ENCODE data around the gene CMTM1. TPM values are rescaled to one million over a fixed set of nuclear protein-coding genes. Genes with fewer than 3 reads are reported as not detected.

Gene CMTM1
- total and polyA plus RNA-seq, 4 donors, result 1.7 to 7.3 (median 2.6) TPM; not detected in 1

DNA sequence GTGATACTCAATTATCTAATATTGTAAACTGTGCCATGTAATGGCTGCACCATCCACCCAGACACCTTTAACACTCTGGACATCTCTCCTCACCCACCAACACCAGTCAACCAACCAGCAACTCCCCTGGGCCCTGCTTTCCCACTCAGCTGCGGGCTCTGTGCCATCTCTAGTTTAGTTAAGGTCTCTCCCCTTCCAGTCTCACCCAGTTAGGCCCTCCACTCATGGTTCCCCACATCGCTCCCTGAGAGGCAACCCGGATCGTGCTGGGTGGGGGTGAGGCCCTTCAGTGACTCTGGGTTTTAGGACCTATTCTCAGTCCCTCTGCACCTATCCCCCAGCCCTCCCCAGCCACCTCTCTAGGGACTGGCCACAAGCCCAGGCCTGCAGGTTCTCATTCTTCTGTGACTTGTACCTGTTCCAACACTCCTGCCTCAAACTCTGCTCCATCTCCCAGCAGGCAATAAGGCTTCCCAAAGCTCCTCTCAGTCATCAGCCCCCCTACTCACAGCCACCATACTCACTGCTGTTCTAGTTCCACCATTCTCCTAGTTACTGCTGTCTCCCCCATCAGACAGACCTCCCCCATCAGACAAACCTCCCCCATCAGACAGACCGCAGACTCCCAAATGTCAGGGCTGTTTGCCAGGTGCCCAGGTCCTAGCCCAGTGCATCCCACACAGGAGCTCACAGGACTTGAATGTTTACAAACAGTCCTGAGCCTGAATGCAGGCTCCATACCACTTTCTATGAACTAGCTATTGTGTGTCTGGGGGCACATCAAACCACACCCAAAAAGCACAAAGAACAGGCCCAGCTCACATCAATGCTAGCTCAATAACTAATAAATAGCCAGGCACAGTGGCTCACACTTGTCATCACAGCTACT lies 18.9 kb upstream of the CMTM1 start:
- no peaks in the 10 kb centered on the region for H3K36me3 ChIP-seq (ENCODE audit: control insufficient read depth in 1 of 2, insufficient read depth in 2 of 2, low read length in 1 of 2)
- H3K4me3 ChIP-seq (ENCODE audit: low read length in 2 of 2), result no peak overlapping the region
- WGBS, 2 donors, result 82 to 92% methylated on average over 5 of the region's 5 CpGs
- intact Hi-C loops (cut with DNase I), result no loop called here
- peaks cover 0 to 3% of the 10 kb centered on the region in 2 donors for H3K4me1 ChIP-seq (ENCODE audit: control insufficient read depth in 1 of 2, insufficient read depth in 2 of 2, low read length in 2 of 2)
- no peak overlapping the region for H3K27ac ChIP-seq (ENCODE audit: low read depth in 1 of 2, low read length in 2 of 2)
- ATAC-seq (ENCODE audit: low FRiP score), result no peak
- no peaks in the 10 kb centered on the region for H3K9me3 ChIP-seq (ENCODE audit: control insufficient read depth, low read length)
- no peaks in the 10 kb centered on the region for H3K27me3 ChIP-seq (ENCODE audit: control insufficient read depth in 1 of 2, insufficient read depth in 2 of 2, low read length in 1 of 2)
- no peak for DNase-seq

DNA sequence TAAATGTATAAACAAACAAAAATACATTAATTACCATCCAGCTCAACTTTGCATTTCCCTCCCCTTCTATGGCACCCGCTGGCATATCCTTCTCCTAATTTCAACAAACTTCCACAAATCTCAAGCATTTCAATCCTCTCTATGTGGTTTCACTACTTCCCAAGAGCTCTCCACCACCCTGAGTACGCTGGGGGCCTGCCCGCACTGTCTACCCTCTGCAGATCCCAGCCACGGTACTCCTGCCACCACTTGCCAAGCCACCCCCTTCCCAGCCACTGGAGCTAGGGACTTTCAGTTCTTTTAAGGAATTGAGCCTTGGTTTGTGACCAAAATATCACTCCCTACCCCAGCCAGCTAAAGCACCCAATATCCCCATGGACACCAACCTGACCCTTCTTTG lies 18.2 kb upstream of the CMTM1 start:
- Histone ChIP-seq H3K9me3 (ENCODE audit: control insufficient read depth, low read length) (no peaks in the 10 kb centered on the region), H3K27me3 (ENCODE audit: control insufficient read depth in 1 of 2, insufficient read depth in 2 of 2, low read length in 1 of 2) (no peaks in the 10 kb centered on the region), H3K36me3 (ENCODE audit: control insufficient read depth in 1 of 2, insufficient read depth in 2 of 2, low read length in 1 of 2) (no peaks in the 10 kb centered on the region), H3K4me1 (ENCODE audit: control insufficient read depth in 1 of 2, insufficient read depth in 2 of 2, low read length in 2 of 2) (peaks cover 0 to 3% of the 10 kb centered on the region in 2 donors), H3K4me3 (ENCODE audit: low read length in 2 of 2) (no peak overlapping the region), H3K27ac (ENCODE audit: low read depth in 1 of 2, low read length in 2 of 2) (no peak overlapping the region)
- no peak for ATAC-seq (ENCODE audit: low FRiP score)
- DNase-seq, result no peak
- WGBS, 2 donors, result 67 to 70% methylated on average over 4 of the region's 4 CpGs
- intact Hi-C loops (cut with DNase I), result no loop called here

DNA sequence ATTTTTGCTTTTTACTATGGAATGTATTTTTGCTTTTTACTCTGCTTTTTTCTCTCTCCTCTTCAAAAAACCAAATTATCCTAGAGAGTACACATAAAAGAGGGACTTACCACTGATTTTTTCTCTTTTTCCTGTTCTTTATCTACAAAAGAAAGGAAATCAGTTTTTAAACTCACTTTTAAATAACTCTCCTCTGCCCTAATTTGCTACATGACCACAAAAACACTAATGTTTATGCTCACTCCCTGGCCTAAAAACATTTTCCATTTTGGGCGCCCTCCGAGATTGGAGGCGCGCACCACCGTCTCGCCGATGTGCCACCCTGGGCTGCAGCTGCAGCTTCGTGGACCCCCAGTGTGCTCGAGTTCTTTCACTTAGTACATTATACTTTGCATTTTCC lies 17.4 kb upstream of the CMTM1 start:
- H3K4me1 ChIP-seq (ENCODE audit: control insufficient read depth in 1 of 2, insufficient read depth in 2 of 2, low read length in 2 of 2), result peaks cover 0 to 3% of the 10 kb centered on the region in 2 donors
- H3K4me3 ChIP-seq (ENCODE audit: low read length in 2 of 2), result peak overlapping the region; percentile 67 to 90
- intact Hi-C loops (cut with DNase I), result no loop called here
- peak overlapping the region; percentile 53 to 95 for H3K27ac ChIP-seq (ENCODE audit: low read depth in 1 of 2, low read length in 2 of 2)
- H3K9me3 ChIP-seq (ENCODE audit: control insufficient read depth, low read length), result no peaks in the 10 kb centered on the region
- no peaks in the 10 kb centered on the region for H3K27me3 ChIP-seq (ENCODE audit: control insufficient read depth in 1 of 2, insufficient read depth in 2 of 2, low read length in 1 of 2)
- no peaks in the 10 kb centered on the region for H3K36me3 ChIP-seq (ENCODE audit: control insufficient read depth in 1 of 2, insufficient read depth in 2 of 2, low read length in 1 of 2)
- DNase-seq (no peak), ATAC-seq (ENCODE audit: low FRiP score) (no peak)
- 17 to 18% methylated on average over 9 of the region's 9 CpGs for WGBS, 2 donors

DNA sequence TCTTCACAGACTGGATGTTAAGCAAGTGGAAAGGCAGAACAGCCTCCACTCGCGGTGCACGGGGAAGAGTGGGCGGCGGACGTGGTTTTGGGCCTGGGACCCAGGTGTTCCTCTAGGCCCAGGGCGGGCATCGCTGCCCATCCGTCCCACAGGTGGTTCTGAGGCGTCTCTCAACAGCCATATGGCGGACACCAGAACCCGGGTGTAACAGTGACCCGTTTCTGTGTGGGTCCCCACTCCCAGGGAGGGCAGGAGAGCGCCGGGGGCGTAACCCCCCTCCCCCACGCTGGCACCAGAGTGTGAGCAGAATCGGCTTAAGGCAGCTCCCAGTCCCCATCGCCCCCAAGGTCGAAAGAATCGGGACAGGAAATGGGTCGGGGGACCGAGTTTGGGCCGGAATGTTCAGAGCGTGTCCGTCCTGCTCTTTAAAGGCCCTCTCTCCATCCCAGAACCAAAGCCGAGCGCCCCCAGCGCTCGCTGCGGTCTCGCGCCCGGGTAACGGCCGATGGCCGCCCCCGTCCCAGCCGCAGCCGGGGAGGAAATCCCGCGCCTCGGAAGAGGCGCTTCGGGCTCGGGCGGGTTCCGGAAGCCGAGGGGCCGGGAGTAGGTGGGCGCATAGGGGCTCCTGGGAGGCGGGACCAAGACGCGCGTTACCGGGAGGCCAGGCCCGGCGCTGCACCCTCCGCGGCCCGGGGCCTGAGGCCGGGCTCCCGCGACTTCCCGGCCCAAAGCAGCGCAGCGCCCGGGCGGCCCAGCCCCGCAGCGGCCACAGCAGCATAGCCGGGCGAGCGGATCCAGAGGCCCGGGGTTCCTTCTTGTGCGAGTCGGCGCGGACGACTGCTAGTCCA lies 16.7 kb upstream of the CMTM1 start, which contains the start of gene TK2:
Gene TK2 (minus strand): TSS at position 839 of the 848 bp plus-strand sequence. CDS start 61 bp downstream, at position 778.
- whole genome bisulfite sequencing, 2 donors, result 1% methylated on average over 72 to 80 of the region's 80 CpGs
- intact Hi-C loops (cut with DNase I), result loop anchor here in 1 of 2 donors (5.0 kb wide), 2 partner anchors 32 to 67 kb away; no protein-coding TSS in a partner anchor

DNA sequence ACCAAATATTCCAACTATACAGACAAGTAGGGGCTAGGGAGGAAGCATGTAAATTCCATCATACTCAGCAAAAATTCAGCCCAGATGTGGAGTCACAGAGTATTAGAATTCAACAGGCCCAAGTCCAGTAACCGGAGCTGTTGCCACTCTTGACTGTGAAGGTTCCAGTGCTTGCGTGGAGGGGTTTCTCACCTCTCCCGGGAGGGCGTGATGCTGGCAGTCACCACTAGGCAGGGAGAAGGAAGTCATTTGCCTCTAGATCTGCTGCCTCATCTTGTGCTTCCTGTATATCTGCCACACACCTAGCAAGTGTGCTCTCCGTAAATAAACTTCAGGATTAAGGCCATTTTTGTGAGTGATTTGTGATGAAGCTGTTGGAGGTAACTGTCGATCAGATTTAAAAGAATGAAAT lies 14.9 kb upstream of the CMTM1 start:
- intact Hi-C loops (cut with DNase I), result loop anchor here in 1 of 2 donors (5.0 kb wide), 2 partner anchors 34 to 69 kb away; no protein-coding TSS in a partner anchor
- Histone ChIP-seq H3K36me3 (ENCODE audit: control insufficient read depth in 1 of 2, insufficient read depth in 2 of 2, low read length in 1 of 2) (no peaks in the 10 kb centered on the region), H3K27ac (ENCODE audit: low read depth in 1 of 2, low read length in 2 of 2) (no peak overlapping the region), H3K27me3 (ENCODE audit: control insufficient read depth in 1 of 2, insufficient read depth in 2 of 2, low read length in 1 of 2) (no peaks in the 10 kb centered on the region), H3K4me1 (ENCODE audit: control insufficient read depth in 1 of 2, insufficient read depth in 2 of 2, low read length in 2 of 2) (peaks cover 3 to 5% of the 10 kb centered on the region in 2 donors), H3K9me3 (ENCODE audit: control insufficient read depth, low read length) (no peaks in the 10 kb centered on the region), H3K4me3 (ENCODE audit: low read length in 2 of 2) (no peak overlapping the region)
- WGBS, 2 donors, result 67 to 70% methylated on average over 6 of the region's 6 CpGs
- ATAC-seq (ENCODE audit: low FRiP score) (no peak), DNase-seq (no peak)

More for the DNA sequence above, 16.7 kb upstream of the CMTM1 start, which contains the start of gene TK2:
- ATAC-seq (ENCODE audit: low FRiP score) (peak; percentile 79), DNase-seq (peak; percentile 78 to 89)
- no peaks in the 10 kb centered on the region for H3K27me3 ChIP-seq (ENCODE audit: control insufficient read depth in 1 of 2, insufficient read depth in 2 of 2, low read length in 1 of 2)
- H3K4me1 ChIP-seq (ENCODE audit: control insufficient read depth in 1 of 2, insufficient read depth in 2 of 2, low read length in 2 of 2), result peaks cover 1 to 3% of the 10 kb centered on the region in 2 donors
- peak within 1 kb of the TSS; percentile 67 to 90 for H3K4me3 ChIP-seq (ENCODE audit: low read length in 2 of 2)
- H3K36me3 ChIP-seq (ENCODE audit: control insufficient read depth in 1 of 2, insufficient read depth in 2 of 2, low read length in 1 of 2), result no peaks in the 10 kb centered on the region
- H3K9me3 ChIP-seq (ENCODE audit: control insufficient read depth, low read length), result no peaks in the 10 kb centered on the region
- H3K27ac ChIP-seq (ENCODE audit: low read depth in 1 of 2, low read length in 2 of 2), result peak within 1 kb of the TSS; percentile 53 to 95

DNA sequence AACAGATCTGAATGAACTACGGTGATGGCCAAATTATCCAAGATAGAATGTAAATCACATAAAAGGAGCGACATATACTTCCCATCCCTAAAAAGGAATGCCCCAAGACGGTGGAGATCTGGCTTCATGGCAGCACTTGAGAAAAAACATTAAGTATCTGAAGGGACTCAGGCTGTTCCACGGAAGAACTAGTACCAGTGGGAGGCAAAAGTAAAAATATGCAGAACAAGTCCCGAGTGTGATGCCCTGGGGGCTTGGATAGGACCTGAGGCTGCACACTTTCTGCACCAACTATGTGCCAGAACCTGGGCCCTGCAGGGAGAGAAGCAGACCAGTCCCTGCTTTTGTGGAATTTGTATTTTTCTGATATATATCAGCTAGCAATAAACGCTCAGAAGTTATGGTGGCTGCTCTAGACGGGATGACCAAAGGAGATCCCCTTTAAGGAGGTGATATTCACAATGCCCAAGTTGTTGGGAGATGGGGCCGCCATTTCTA lies 14.4 kb upstream of the CMTM1 start:
- Histone ChIP-seq H3K27me3 (ENCODE audit: control insufficient read depth in 1 of 2, insufficient read depth in 2 of 2, low read length in 1 of 2) (no peaks in the 10 kb centered on the region), H3K27ac (ENCODE audit: low read depth in 1 of 2, low read length in 2 of 2) (peak overlapping the region in 1 of 2 donors; percentile 92), H3K36me3 (ENCODE audit: control insufficient read depth in 1 of 2, insufficient read depth in 2 of 2, low read length in 1 of 2) (no peaks in the 10 kb centered on the region), H3K4me1 (ENCODE audit: control insufficient read depth in 1 of 2, insufficient read depth in 2 of 2, low read length in 2 of 2) (peaks cover 3 to 5% of the 10 kb centered on the region in 2 donors), H3K4me3 (ENCODE audit: low read length in 2 of 2) (peak overlapping the region; percentile 49 to 56), H3K9me3 (ENCODE audit: control insufficient read depth, low read length) (no peaks in the 10 kb centered on the region)
- 34 to 38% methylated on average over 8 of the region's 8 CpGs for WGBS, 2 donors
- no peak for ATAC-seq (ENCODE audit: low FRiP score)
- intact Hi-C loops (cut with DNase I), result loop anchor here in 1 of 2 donors (1.0 to 5.0 kb wide), 3 partner anchors 35 to 70 kb away; partner anchors contain the start of gene CMTM3
- DNase-seq, result no peak

DNA sequence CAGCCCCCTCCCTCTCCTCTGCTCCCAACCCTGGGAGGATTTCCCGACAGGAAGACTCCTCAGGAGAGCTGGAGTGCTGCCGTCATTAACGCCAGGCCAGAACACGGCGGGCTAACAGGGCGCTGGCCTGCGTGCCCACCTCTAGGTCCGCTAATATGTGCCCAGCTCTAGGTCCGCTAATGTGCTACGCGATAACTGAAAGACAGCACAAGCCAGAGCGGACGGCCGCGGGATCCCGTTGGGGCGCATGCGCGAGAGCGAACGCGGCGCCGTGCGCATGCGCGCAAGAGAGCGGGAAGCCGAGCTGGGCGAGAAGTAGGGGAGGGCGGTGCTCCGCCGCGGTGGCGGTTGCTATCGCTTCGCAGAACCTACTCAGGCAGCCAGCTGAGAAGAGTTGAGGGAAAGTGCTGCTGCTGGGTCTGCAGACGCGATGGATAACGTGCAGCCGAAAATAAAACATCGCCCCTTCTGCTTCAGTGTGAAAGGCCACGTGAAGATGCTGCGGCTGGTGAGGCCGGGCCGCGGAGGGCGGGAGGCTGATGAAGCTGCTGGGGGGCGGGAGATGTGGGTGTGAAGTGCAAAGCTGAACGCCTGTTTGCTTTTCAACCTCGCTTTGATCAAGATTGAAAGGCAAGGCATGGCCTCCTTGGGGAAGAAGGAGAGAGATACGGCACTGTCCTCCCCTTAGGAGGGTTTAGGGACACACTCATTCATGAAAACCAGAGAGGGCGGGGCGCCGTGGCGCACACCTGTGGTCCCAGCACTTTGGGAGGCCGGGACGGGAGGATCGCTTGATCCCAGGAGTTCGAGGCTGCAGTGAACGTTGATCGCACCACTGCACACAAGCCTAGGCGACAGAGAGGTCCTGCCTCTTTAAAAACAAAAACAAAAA lies 13.7 kb upstream of the CMTM1 start, which contains the start of gene CKLF:
Gene CKLF (plus strand): TSS at position 291 of the 892 bp plus-strand sequence. CDS start 140 bp downstream, at position 431.
- H3K36me3 ChIP-seq (ENCODE audit: control insufficient read depth in 1 of 2, insufficient read depth in 2 of 2, low read length in 1 of 2), result no peaks in the 10 kb centered on the region
- peak within 1 kb of the TSS in 1 of 2 donors; percentile 92 for H3K27ac ChIP-seq (ENCODE audit: low read depth in 1 of 2, low read length in 2 of 2)
- WGBS, 2 donors, result 7 to 8% methylated on average over 63 of the region's 63 CpGs
- H3K4me1 ChIP-seq (ENCODE audit: control insufficient read depth in 1 of 2, insufficient read depth in 2 of 2, low read length in 2 of 2), result peaks cover 3 to 5% of the 10 kb centered on the region in 2 donors
- no peaks in the 10 kb centered on the region for H3K9me3 ChIP-seq (ENCODE audit: control insufficient read depth, low read length)
- intact Hi-C loops (cut with DNase I), result loop anchor here in 1 of 2 donors (1.0 to 5.0 kb wide), 3 partner anchors 35 to 70 kb away; partner anchors contain the start of gene CMTM3
- ATAC-seq (ENCODE audit: low FRiP score) (peak; percentile 93), DNase-seq (peak; percentile 93 to 97)
- peak within 1 kb of the TSS; percentile 62 to 64 for H3K4me3 ChIP-seq (ENCODE audit: low read length in 2 of 2)
- H3K27me3 ChIP-seq (ENCODE audit: control insufficient read depth in 1 of 2, insufficient read depth in 2 of 2, low read length in 1 of 2), result no peaks in the 10 kb centered on the region
